Smooth muscle cell (in vitro differentiated cells): Measurements from ENCODE around the gene CYP1A1. TPM values are rescaled to one million over a fixed set of nuclear protein-coding genes. Genes with fewer than 3 reads are reported as not detected.

Source experiments
- DNase-seq: peaks from one replicate; lab custom pipeline; 2025; ENCODE audit not compliant: unreplicated experiment; lab: John Stamatoyannopoulos, UW
- H2AFZ ChIP-seq: fragments of 200-600 bp; sonication (generic); 2 replicates; pipeline ENCODE4 v1.6.0; 2016; ENCODE audit warnings: antibody characterized with exemption, low read depth, mild to moderate bottlenecking
- H3F3A ChIP-seq: fragments of 200-600 bp; sonication (generic); 2 replicates; pipeline ENCODE4 v1.6.0; 2017; ENCODE audit warnings: antibody characterized with exemption, low read depth
- H3K27ac ChIP-seq: fragments of 200-600 bp; sonication (generic); 2 replicates; pipeline ENCODE4 v1.5.1; 2016; ENCODE audit warnings: low read depth, mild to moderate bottlenecking
- H3K27me3 ChIP-seq: fragments of 200-600 bp; sonication (generic); 2 replicates; pipeline ENCODE4 v1.6.1; 2016; ENCODE audit warnings: low read depth, mild to moderate bottlenecking
- H3K36me3 ChIP-seq: fragments of 200-600 bp; sonication (generic); 2 replicates; pipeline ENCODE4 v1.5.1; 2016; ENCODE audit warnings: low read depth
- H3K4me1 ChIP-seq: fragments of 200-600 bp; sonication (generic); 2 replicates; pipeline ENCODE4 v1.5.1; 2016; ENCODE audit warnings: low read depth
- H3K4me2 ChIP-seq: fragments of 200-600 bp; sonication (generic); 2 replicates; pipeline ENCODE4 v1.6.0; 2016; ENCODE audit warnings: mild to moderate bottlenecking
- H3K4me3 ChIP-seq: fragments of 200-600 bp; sonication (generic); 2 replicates; pipeline ENCODE4 v1.5.1; 2016; ENCODE audit warnings: mild to moderate bottlenecking
- H3K79me2 ChIP-seq: fragments of 200-600 bp; sonication (generic); 2 replicates; pipeline ENCODE4 v1.6.0; 2016; ENCODE audit warnings: low read depth, mild to moderate bottlenecking
- H3K9ac ChIP-seq: fragments of 200-600 bp; sonication (generic); 2 replicates; pipeline ENCODE4 v1.6.0; 2016; ENCODE audit warnings: low read depth
- H3K9me3 ChIP-seq: fragments of 200-600 bp; sonication (generic); replicated peaks from 2 replicates; pipeline ENCODE4 v1.5.1; 2016; ENCODE audit warnings: low read depth
- H4K20me1 ChIP-seq: fragments of 200-600 bp; sonication (generic); 2 replicates; pipeline ENCODE4 v1.6.0; 2016; ENCODE audit warnings: low read depth
- CTCF ChIP-seq: fragments of 200-600 bp; sonication (generic); IDR thresholded peaks from 2 replicates; pipeline ENCODE4 v1.5.1; 2017; ENCODE audit warnings: borderline replicate concordance, mild to moderate bottlenecking, antibody characterized with exemption; ENCODE audit not compliant: insufficient read depth, poor library complexity, severe bottlenecking
- WGBS: methylation state at CpG from one replicate; pipeline ENCODE4 v1.1.7; 2016; ENCODE audit warnings: low lambda C conversion rate; 5-methylcytosine and 5-hydroxymethylcytosine counted together
- polyA plus RNA-seq: library from polyadenylated mRNA; unstranded; fragments of >200 nt; fragmentation: Nextera tagmentation; extraction: Ambion mirVana; gene quantifications from 2 replicates; pipeline ENCODE4 v1.2.1, GENCODE V29; 2016
- total RNA-seq: library from RNA; depleted of rRNA; stranded (reverse); fragments of >200 nt; gene quantifications from 2 replicates; pipeline ENCODE4 v1.2.3, GENCODE V29; 2014

Gene CYP1A1
- total and polyA plus RNA-seq, 2 experiments from 2014 or later = 0.13 to 1.9 TPM

DNA sequence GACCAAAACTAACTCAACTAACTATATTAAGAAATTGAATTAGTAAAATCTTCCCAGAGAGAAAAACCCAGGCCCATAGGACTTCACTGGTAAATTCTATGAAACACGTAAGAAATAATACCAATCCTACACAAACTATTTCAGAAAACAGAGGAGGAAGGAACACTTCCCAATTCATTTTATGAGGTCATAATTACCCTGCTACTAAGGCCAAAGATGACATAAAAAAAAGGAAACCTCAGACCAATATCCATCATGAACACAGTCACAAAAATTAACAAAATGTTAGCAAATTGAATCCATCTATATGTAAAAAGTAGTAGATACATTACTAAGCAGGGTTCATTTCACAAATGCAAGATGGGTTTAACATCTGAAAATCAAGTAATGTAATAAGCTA, 33.0 kb downstream of the CYP1A1 start:
- no peak overlapping the region for H3K27ac ChIP-seq
- WGBS = 100% methylated on average over 1 of the region's 1 CpG
- H3K4me1 ChIP-seq = peaks cover 7% of the 10 kb centered on the region
- H2AFZ ChIP-seq = no peak overlapping the region
- TF ChIP-seq CTCF = no peak
- H3K9me3 ChIP-seq = no peaks in the 10 kb centered on the region
- no peak overlapping the region for H3K9ac ChIP-seq
- no peaks in the 10 kb centered on the region for H3K36me3 ChIP-seq
- H4K20me1 ChIP-seq = peaks cover 46% of the 10 kb centered on the region
- no peaks in the 10 kb centered on the region for H3K27me3 ChIP-seq
- H3F3A ChIP-seq = no peaks in the 10 kb centered on the region
- H3K4me2 ChIP-seq = no peak overlapping the region
- H3K79me2 ChIP-seq = peaks cover 91% of the 10 kb centered on the region
- H3K4me3 ChIP-seq = no peak overlapping the region
- no peak for DNase-seq

- H4K20me1 ChIP-seq = peaks cover 91% of the 10 kb centered on the region
- no peak overlapping the region for H3K9ac ChIP-seq
- H3K79me2 ChIP-seq = peaks cover 87% of the 10 kb centered on the region
- whole genome bisulfite sequencing = 100% methylated on average over 1 of the region's 1 CpG
- peaks cover 5% of the 10 kb centered on the region for H3K36me3 ChIP-seq
- H3K4me2 ChIP-seq = no peak overlapping the region
- no peaks in the 10 kb centered on the region for H3F3A ChIP-seq
- no peaks in the 10 kb centered on the region for H3K27me3 ChIP-seq
- no peaks in the 10 kb centered on the region for H3K9me3 ChIP-seq
- no peak overlapping the region for H2AFZ ChIP-seq
- H3K27ac ChIP-seq = no peak overlapping the region
- no peaks in the 10 kb centered on the region for H3K4me1 ChIP-seq
- no peak for DNase-seq
- no peak for TF ChIP-seq CTCF
- H3K4me3 ChIP-seq = no peak overlapping the region
These were observed 41.6 kb downstream of the CYP1A1 start for GRCh38 chr15:74683758-74684157.

DNA sequence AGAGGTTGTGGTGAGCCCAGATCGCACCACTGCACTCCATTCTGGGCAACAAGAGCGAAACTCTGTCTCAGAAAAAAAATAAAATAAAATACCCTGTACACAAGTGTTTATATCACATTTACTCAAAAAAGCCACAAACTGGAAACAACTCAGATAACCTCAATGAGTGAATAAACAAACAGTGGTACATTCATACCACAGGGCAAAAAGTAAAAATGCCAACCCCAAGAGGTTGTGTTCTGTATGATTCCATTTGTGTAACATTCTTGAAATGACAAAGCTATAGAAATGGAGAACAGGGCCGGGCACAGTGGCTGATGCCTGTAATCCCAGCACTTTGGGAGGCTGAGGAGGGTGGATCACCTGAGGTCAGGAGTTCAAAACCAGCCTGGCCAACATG, 42.4 kb downstream of the CYP1A1 start:
- peaks cover 91% of the 10 kb centered on the region for H4K20me1 ChIP-seq
- H3K79me2 ChIP-seq = peaks cover 87% of the 10 kb centered on the region
- H3K4me1 ChIP-seq = no peaks in the 10 kb centered on the region
- H3K9ac ChIP-seq = no peak overlapping the region
- DNase-seq = no peak
- no peak overlapping the region for H3K27ac ChIP-seq
- H3K9me3 ChIP-seq = no peaks in the 10 kb centered on the region
- no peak overlapping the region for H3K4me2 ChIP-seq
- WGBS = 92% methylated on average over 3 of the region's 3 CpGs
- no peak for TF ChIP-seq CTCF
- no peak overlapping the region for H2AFZ ChIP-seq
- H3K4me3 ChIP-seq = no peak overlapping the region
- H3K27me3 ChIP-seq = no peaks in the 10 kb centered on the region
- H3F3A ChIP-seq = no peaks in the 10 kb centered on the region
- peaks cover 5% of the 10 kb centered on the region for H3K36me3 ChIP-seq

DNA sequence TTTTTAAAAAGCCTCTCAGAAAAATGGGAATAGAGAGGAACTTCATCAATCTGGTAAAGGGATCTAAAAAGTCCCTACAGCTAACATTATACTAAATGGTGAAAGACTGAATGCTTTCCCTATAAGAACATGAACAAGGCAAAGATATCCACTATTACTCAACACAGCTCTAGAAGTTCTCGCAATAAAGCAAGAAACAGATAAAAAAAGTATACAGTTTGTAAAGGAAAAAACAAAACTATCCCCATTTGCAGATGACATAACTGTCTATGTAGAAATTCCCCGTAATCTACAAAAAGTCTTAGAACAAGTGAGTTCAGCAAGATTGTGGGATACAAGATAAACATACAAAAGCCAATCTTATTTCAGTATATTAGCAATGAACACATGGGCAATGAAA, 44.9 kb downstream of the CYP1A1 start:
- Histone ChIP-seq H3F3A (no peaks in the 10 kb centered on the region), H3K4me3 (no peak overlapping the region), H3K9me3 (no peaks in the 10 kb centered on the region), H3K4me2 (no peak overlapping the region), H3K4me1 (no peaks in the 10 kb centered on the region), H3K27me3 (no peaks in the 10 kb centered on the region), H4K20me1 (peaks cover 98% of the 10 kb centered on the region), H3K79me2 (peaks cover 85% of the 10 kb centered on the region), H3K36me3 (peaks cover 5% of the 10 kb centered on the region), H3K27ac (no peak overlapping the region), H3K9ac (no peak overlapping the region), H2AFZ (no peak overlapping the region)
- no peak for DNase-seq
- WGBS = 57% methylated on average over 2 of the region's 2 CpGs
- TF ChIP-seq CTCF = no peak
